ENCODE measurements around the gene PUS7. TPM values are rescaled to one million over a fixed set of nuclear protein-coding genes. Genes with fewer than 3 reads are reported as not detected.

The PUS7 gene
- total RNA-seq: 28.3 and 30.2 TPM in 2 replicates

GRCh38 chr7:105521717-105522463, at the start of gene PUS7:
PUS7 (minus strand) TSS chr7:105522271; CDS start chr7:105508512, 13,759 bp downstream.
- TF ChIP-seq CTCF (conservative IDR thresholded peaks at IDR 0.05; ENCODE audit: low read depth, low read length): no peak
- DNase-seq (ENCODE audit: low read depth): no peak

GRCh38 chr7:105567821-105568220, 45.8 kb upstream of the PUS7 start:
- TF ChIP-seq CTCF (conservative IDR thresholded peaks at IDR 0.05; ENCODE audit: low read depth, low read length): no peak
- H3K4me3 ChIP-seq (ENCODE audit: low read depth, low read length): no peak overlapping the region
- no peak for DNase-seq (ENCODE audit: low read depth)

More at GRCh38 chr7:105521717-105522463, at the start of gene PUS7:
- peak within 1 kb of the TSS; percentile 82 for H3K4me3 ChIP-seq (ENCODE audit: low read depth, low read length)

- no peak overlapping the region for H3K4me3 ChIP-seq (ENCODE audit: low read depth, low read length)
- no peak for TF ChIP-seq CTCF (conservative IDR thresholded peaks at IDR 0.05; ENCODE audit: low read depth, low read length)
- no peak for DNase-seq (ENCODE audit: low read depth)
Observed at GRCh38 chr7:105567024-105567423, 45.0 kb upstream of the PUS7 start.

GRCh38 chr7:105565190-105565589, 43.1 kb upstream of the PUS7 start:
- no peak for TF ChIP-seq CTCF (conservative IDR thresholded peaks at IDR 0.05; ENCODE audit: low read depth, low read length)
- no peak for DNase-seq (ENCODE audit: low read depth)
- no peak overlapping the region for H3K4me3 ChIP-seq (ENCODE audit: low read depth, low read length)

- TF ChIP-seq CTCF (conservative IDR thresholded peaks at IDR 0.05; ENCODE audit: low read depth, low read length): no peak
- no peak overlapping the region for H3K4me3 ChIP-seq (ENCODE audit: low read depth, low read length)
Observed at GRCh38 chr7:105559926-105560325, 37.9 kb upstream of the PUS7 start.

GRCh38 chr7:105538339-105538738, 16.3 kb upstream of the PUS7 start:
- no peak overlapping the region for H3K4me3 ChIP-seq (ENCODE audit: low read depth, low read length)
- no peak for TF ChIP-seq CTCF (conservative IDR thresholded peaks at IDR 0.05; ENCODE audit: low read depth, low read length)
- DNase-seq (ENCODE audit: low read depth): no peak

More at GRCh38 chr7:105559926-105560325, 37.9 kb upstream of the PUS7 start:
- DNase-seq (ENCODE audit: low read depth): no peak

Measured in epithelial cell of proximal tubule (primary cell).